Measurements from ENCODE around the gene NNT. TPM values are rescaled to one million over a fixed set of nuclear protein-coding genes. Genes with fewer than 3 reads are reported as not detected.

NNT gene
- total RNA-seq, 1 donor from 2014 or later: 56.3 TPM

DNA sequence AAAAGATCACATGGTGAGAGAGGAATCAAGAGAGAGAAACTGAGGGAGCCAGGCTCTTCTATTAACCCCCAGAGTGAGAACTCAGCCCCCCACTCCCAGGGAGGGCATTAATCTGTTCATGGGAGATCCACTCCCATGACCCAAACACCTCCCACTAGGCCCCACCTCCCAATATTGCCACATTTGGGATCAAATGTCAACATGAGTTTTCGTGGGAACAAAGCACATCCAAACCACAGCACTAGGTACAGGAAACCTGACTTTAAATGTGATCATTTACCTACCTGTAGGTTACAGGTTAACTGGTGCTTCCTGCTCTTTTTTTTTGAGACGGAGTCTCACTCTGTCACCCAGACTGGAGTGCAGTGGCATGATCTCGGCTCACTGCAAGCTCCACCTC is 16.9 kb downstream of the NNT start:
- H4K20me1 ChIP-seq (ENCODE audit: low read depth): no peaks in the 10 kb centered on the region
- TF ChIP-seq, protein P1, sequence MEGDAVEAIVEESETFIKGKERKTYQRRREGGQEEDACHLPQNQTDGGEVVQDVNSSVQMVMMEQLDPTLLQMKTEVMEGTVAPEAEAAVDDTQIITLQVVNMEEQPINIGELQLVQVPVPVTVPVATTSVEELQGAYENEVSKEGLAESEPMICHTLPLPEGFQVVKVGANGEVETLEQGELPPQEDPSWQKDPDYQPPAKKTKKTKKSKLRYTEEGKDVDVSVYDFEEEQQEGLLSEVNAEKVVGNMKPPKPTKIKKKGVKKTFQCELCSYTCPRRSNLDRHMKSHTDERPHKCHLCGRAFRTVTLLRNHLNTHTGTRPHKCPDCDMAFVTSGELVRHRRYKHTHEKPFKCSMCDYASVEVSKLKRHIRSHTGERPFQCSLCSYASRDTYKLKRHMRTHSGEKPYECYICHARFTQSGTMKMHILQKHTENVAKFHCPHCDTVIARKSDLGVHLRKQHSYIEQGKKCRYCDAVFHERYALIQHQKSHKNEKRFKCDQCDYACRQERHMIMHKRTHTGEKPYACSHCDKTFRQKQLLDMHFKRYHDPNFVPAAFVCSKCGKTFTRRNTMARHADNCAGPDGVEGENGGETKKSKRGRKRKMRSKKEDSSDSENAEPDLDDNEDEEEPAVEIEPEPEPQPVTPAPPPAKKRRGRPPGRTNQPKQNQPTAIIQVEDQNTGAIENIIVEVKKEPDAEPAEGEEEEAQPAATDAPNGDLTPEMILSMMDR (IDR thresholded peaks at IDR 0.05): no peak
- Mint-ChIP-seq H3K4me3 (no peak overlapping the region), H3K4me1 (peaks cover 11% of the 10 kb centered on the region), H3K36me3 (peaks cover 26% of the 10 kb centered on the region), H3K27ac (no peak overlapping the region), H3K9me3 (no peaks in the 10 kb centered on the region), H3K27me3 (ENCODE audit: insufficient read depth, low read depth) (no peaks in the 10 kb centered on the region)
- no peak overlapping the region for H3K4me2 ChIP-seq
- no peaks in the 10 kb centered on the region for H3F3A ChIP-seq (ENCODE audit: low read depth)
- no peaks in the 10 kb centered on the region for H3K79me2 ChIP-seq (ENCODE audit: low read depth)
- H2AFZ ChIP-seq (replicated peaks): no peak overlapping the region
- DNase-seq (ENCODE audit: low spot score): no peak
- no peaks in the 10 kb centered on the region for H3K4me1 ChIP-seq
- no peak overlapping the region for H3K27ac ChIP-seq
- no peak overlapping the region for H3K9ac ChIP-seq
- no peaks in the 10 kb centered on the region for H3K36me3 ChIP-seq
- no peaks in the 10 kb centered on the region for H3K27me3 ChIP-seq
- H3K9me3 ChIP-seq (ENCODE audit: low read depth): no peaks in the 10 kb centered on the region
- no peak overlapping the region for H3K4me3 ChIP-seq

DNA sequence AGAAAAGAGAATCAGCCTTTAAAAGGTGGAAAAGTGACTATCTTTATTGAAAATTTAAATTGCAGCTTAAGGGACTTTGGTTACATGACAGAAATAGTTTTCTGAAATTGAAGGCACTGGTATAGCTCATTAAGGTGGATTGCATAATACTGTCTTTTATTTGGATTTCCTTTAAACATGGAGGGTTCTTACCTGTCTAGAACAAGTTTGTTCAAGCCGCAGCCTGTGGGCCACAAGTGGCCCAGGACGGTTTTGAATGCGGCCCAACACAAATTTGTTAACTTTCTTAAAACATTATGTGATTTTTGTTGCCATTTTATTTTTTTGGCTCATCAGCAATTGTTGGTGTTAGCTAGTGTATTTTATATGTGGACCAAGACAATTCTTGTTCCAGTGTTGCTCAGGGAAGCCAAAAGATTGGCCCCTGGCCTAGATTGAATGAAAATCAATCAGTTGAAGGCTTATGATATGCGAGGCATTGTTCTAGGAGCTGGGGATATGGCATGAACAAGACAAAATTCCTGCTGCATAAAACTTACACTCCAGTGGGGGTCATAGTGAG is 18.0 kb downstream of the NNT start:
- no peak overlapping the region for H3K9ac ChIP-seq
- H3K4me3 ChIP-seq: no peak overlapping the region
- no peak overlapping the region for H3K27ac Mint-ChIP-seq
- H2AFZ ChIP-seq (replicated peaks): no peak overlapping the region
- DNase-seq (ENCODE audit: low spot score): no peak
- H3K4me1 Mint-ChIP-seq: peaks cover 11% of the 10 kb centered on the region
- no peaks in the 10 kb centered on the region for H3K9me3 ChIP-seq (ENCODE audit: low read depth)
- H3K4me3 Mint-ChIP-seq: no peak overlapping the region
- H3K4me1 ChIP-seq: no peaks in the 10 kb centered on the region
- no peaks in the 10 kb centered on the region for H3K79me2 ChIP-seq (ENCODE audit: low read depth)
- no peaks in the 10 kb centered on the region for H3K36me3 ChIP-seq
- TF ChIP-seq, protein P1 (IDR thresholded peaks at IDR 0.05): no peak
- no peak for TF ChIP-seq EZH2 (IDR thresholded peaks at IDR 0.05)
- TF ChIP-seq EZH2phosphoT487 (IDR thresholded peaks at IDR 0.05): no peak
- H3K27ac ChIP-seq: no peak overlapping the region
- H3K27me3 Mint-ChIP-seq (ENCODE audit: insufficient read depth, low read depth): no peaks in the 10 kb centered on the region
- H3K4me2 ChIP-seq: no peak overlapping the region
- no peaks in the 10 kb centered on the region for H3K27me3 ChIP-seq
- H3F3A ChIP-seq (ENCODE audit: low read depth): no peaks in the 10 kb centered on the region
- no peaks in the 10 kb centered on the region for H3K9me3 Mint-ChIP-seq
- H4K20me1 ChIP-seq (ENCODE audit: low read depth): no peaks in the 10 kb centered on the region
- H3K36me3 Mint-ChIP-seq: peaks cover 26% of the 10 kb centered on the region

DNA sequence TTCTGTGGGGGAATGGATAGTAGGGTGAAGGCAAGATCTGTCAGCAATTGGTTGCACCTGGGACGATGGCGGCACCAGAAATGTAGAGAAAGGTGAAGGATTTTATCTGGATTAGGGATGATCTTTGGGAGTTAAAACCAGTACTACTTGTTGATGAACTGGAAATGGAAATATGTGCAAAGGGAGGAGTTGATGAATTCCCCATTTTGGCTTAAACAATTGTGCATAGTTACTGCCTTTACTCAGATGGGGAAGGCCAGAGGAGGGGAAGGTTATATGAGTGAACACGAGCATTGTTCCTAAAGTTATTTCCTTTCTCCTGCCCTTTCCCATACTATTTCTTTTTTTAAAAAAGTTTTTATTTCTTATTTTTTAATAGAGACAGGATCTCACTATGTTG is 19.1 kb downstream of the NNT start:
- peaks cover 11% of the 10 kb centered on the region for H3K4me1 Mint-ChIP-seq
- no peak overlapping the region for H3K4me2 ChIP-seq
- H3K27me3 ChIP-seq: no peaks in the 10 kb centered on the region
- no peaks in the 10 kb centered on the region for H3K4me1 ChIP-seq
- no peak overlapping the region for H3K4me3 Mint-ChIP-seq
- no peak for DNase-seq (ENCODE audit: low spot score)
- TF ChIP-seq EZH2phosphoT487 (IDR thresholded peaks at IDR 0.05): no peak
- no peak for TF ChIP-seq EZH2 (IDR thresholded peaks at IDR 0.05)
- TF ChIP-seq, protein P1 (IDR thresholded peaks at IDR 0.05): no peak
- no peak overlapping the region for H3K4me3 ChIP-seq
- H2AFZ ChIP-seq (replicated peaks): no peak overlapping the region
- H3K9me3 ChIP-seq (ENCODE audit: low read depth): no peaks in the 10 kb centered on the region
- no peaks in the 10 kb centered on the region for H3K27me3 Mint-ChIP-seq (ENCODE audit: insufficient read depth, low read depth)
- H3F3A ChIP-seq (ENCODE audit: low read depth): no peaks in the 10 kb centered on the region
- no peak overlapping the region for H3K9ac ChIP-seq
- H3K79me2 ChIP-seq (ENCODE audit: low read depth): no peaks in the 10 kb centered on the region
- no peaks in the 10 kb centered on the region for H3K9me3 Mint-ChIP-seq
- H4K20me1 ChIP-seq (ENCODE audit: low read depth): no peaks in the 10 kb centered on the region
- no peak overlapping the region for H3K27ac ChIP-seq
- H3K36me3 ChIP-seq: no peaks in the 10 kb centered on the region
- H3K36me3 Mint-ChIP-seq: peaks cover 24% of the 10 kb centered on the region
- peak overlapping the region; percentile 2 for H3K27ac Mint-ChIP-seq

Measured in neural progenitor cell (in vitro differentiated cells).